GM18861 (cell line): ENCODE measurements around the gene TCAIM.
A peak's percentile ranks its signal among the peaks of the same experiment; 100 is the strongest.

Experiments
- ATAC-seq: cut with Tn5 transposase; IDR thresholded peaks from one replicate; pipeline ENCODE4 v1.9.1; 2021; ENCODE audit not compliant: unreplicated experiment

TCAIM gene, protein sequence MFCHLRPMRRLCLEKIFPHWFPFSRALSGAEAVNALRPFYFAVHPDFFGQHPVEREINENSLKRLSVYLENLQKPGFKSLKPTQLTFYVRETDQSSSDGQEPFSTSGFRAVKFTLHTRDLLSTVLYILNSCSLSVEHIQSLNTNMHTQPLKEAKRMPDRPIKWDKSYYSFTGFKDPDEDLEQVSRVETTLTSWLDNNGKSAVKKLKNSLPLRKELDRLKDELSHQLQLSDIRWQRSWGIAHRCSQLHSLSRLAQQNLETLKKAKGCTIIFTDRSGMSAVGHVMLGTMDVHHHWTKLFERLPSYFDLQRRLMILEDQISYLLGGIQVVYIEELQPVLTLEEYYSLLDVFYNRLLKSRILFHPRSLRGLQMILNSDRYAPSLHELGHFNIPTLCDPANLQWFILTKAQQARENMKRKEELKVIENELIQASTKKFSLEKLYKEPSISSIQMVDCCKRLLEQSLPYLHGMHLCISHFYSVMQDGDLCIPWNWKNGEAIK

GRCh38 chr3:44338010-44338827 lies at the start of gene TCAIM:
Gene TCAIM, plus strand, starts transcription at chr3:44338766. Its CDS starts 16,017 bp downstream, at chr3:44354783.
- ATAC-seq: peak; percentile 86

- ATAC-seq: no peak
Observed at GRCh38 chr3:44289882-44290462, 48.6 kb upstream of the TCAIM start.

DNA sequence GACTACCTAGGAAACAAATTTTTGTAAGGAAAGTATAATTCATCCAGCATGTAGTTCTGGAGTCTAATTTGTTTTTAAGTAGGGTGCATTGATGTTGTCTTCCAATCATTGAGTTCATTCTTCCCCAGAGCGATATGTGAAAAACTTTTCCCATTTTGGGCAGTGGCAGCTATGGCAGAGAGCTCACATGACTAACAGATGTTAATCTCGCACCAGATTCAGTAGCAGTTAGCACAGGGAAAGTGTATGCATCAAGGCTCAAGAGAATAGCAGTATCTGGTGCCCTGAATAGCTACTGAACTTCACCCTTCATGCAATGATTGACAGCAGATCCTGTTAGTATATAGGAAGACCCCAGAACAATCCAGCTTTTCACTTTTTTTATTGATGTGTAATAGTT lies 46.3 kb upstream of the TCAIM start:
- no peak for ATAC-seq

DNA sequence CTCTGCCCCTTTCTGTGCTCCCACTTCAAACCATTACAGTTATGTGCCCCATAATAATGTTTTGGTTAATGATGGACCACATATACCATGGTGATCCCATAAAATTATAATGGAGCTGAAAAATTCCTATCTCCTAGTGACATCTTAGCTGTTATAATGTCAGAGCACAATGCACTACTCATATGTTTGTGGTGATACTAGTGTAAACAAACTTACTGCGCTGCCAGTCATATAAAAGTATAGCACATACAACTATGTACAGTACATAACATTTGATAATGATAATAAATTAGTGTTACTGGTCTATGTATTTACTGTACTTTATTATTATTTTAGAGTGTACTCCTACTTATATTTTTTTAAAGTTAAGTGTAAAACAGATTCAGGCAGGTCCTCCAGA lies 45.6 kb upstream of the TCAIM start:
- ATAC-seq: no peak

DNA sequence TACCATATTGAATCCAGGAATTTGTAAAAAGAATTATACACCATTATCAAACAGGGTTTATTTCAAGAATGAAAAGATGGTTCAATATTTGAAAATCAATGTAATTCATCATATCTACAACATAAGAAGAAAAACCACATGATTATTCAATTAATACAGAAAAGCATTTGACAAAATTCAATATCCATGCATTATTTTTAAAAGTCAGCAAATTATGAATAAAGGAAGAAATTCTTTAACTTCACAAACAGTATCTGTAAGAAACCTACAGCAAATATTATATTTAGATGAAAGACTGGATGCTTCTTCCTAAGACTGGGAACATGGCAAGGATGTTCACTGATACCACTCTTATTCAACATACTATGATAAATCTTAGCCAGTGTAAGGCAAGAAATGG lies 41.3 kb upstream of the TCAIM start:
- no peak for ATAC-seq

- ATAC-seq: no peak
Observed at GRCh38 chr3:44301746-44302145, 36.8 kb upstream of the TCAIM start.

DNA sequence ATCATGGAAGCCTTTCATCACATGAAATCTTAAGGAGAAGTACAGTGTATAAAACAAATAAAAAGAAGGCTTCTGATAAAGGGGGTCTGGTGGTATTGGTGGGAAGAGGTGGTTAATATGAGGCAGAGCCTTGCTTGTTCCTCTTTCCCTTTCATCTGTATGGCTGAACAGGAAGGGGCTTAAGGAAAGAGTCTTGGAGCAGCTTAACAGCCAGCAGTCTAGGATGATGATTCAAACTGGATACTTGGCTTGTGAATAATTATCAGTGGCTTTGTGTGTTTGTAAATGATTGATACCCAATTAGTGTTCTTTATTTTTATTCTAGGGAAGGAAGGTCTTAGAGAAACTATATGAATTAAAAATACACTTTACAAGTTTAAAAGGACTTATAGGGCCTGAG lies 29.1 kb upstream of the TCAIM start:
- no peak for ATAC-seq

DNA sequence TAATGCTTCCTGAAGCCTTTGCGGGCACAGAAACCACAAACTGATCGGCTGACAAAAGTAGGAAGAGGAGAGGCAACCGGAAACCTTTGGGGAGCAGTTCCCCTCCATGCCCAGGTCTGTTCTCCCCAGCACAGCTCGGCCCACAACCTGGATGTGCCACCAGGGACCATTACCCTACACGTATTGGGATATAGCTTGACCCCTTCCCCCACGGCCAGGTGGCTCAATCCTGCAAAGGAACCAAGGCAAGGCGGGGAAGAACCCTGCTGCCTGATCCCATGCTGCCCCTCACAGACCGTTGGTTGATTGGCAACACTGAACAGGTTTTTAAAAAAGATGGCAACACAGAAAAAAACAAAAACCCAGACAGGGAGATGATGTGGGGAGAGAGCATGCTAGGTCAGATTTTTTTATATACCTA lies 19.7 kb upstream of the TCAIM start:
- no peak for ATAC-seq

- ATAC-seq: no peak
Observed at GRCh38 chr3:44321335-44321734, 17.2 kb upstream of the TCAIM start.

- ATAC-seq: no peak
Observed at GRCh38 chr3:44323341-44323955, 15.1 kb upstream of the TCAIM start.

DNA sequence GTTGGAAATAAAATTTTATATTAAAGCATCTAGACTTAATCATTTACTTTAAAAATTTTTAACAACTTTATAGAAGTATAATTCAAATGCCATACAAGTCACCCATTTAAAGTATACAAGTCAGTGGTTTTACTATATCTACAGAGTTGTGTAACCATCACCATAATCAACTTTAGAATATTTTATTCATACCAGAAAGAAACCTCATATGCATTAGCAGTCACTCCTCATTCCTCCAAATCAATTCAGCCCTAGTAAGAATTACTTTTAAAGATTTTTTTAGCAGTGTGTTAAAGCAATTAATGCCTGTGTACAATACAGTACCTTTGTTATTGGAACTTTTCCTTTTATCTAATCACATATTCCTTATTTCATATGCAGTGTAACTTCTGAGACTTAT lies 14.0 kb upstream of the TCAIM start:
- no peak for ATAC-seq

GRCh38 chr3:44326019-44326418 lies 12.5 kb upstream of the TCAIM start:
- ATAC-seq: no peak

- ATAC-seq: no peak
Observed at GRCh38 chr3:44326515-44326914, 12.1 kb upstream of the TCAIM start.

DNA sequence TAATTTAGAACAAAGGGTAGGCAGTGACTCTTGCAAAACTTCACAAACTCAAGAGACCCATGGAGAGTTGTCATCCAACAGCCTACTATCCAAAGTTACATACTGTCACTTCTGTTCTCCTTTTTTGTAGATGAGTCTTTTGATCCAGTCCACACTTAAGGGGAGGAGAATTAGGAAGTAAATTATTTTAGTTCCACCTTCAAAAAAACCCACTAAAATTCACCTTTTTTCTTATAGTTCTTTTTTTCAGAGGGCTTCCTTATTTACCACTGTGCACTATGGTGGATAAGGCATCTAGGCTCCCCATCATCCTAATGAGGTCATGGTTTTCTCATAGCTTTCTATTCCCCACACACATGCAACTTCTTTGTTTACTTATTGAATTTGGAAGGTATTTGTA lies 8.6 kb upstream of the TCAIM start:
- ATAC-seq: no peak

- ATAC-seq: no peak
Observed at GRCh38 chr3:44330444-44330843, 8.1 kb upstream of the TCAIM start.

DNA sequence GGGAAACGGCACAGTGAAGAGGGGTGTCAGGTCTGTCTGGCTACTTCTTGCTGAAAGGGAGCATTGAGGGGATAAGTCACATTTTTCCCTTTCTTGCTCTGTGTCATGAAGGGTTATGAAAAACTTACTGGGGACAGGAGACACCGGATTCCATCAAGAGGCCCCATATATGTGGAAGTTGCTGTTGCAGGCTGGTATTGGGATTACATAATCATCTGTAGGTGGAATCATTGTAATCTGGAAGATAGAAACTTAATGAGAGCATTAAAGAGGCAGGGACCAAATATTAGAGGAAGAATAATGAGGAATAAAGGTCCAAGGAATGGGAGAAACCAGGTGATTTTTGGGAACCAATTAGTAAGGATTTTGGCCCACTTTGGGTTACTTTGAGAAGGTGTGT lies 4.2 kb upstream of the TCAIM start:
- ATAC-seq: no peak

GRCh38 chr3:44337248-44337785 lies 1.2 kb upstream of the TCAIM start:
- ATAC-seq: no peak

DNA sequence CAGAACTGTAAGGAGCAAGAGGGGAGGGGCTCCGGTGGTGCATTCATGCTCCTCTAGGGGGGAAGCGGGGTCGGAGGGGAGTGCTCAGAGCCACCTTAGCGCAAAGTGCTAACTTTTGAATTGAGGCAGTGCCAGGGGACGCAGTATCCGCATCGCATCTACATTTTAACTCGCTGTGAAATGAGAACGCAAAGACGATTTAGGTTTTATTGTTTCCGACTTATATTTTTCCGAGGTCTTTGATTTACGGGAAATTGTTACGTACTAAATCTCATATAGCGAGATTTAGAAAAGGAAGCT lies 212 bp downstream of the TCAIM start:
- no peak for ATAC-seq

DNA sequence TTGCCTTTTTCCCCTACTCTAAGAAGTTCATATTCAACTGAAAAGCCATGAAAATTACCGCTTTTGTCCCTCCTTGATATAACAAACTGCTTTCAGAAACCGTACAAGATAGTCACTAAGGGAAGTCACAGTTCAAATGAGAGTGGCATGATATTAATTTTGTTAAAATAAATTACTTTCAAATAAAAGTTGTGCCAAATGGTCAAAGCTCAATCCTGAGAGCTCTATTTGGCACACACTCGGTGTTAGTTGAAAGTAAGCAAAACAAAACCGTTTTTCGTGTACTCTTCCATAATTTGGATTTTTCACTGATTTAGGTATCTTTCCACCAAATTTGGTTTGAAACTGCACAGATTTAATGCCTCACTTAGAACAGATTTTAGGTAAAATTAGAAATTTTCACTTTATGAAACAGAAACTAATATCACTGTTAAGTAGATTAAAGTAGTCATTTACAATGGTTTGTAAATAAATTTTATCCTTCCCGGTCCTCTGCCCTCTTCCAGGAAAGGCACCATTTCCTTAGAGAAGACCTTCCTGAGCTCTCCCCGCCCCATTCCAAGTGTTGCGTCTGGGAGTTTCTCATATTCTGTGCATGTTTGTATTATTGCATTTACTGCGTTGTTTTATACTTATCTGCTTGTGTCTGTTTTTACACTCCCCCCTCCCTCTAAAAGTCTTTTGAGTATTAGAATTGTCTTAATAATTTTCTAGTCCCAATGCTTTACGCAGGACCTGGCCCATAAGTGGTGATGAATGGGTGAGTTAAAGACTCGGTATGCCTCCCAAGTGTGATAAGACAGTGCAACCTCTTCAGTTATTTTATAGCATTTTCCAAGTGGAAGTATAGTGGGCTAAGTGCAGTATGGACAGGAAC lies 853 bp downstream of the TCAIM start:
- ATAC-seq: no peak

- ATAC-seq: no peak
Observed at GRCh38 chr3:44340058-44340395, 1.5 kb downstream of the TCAIM start.
